Right lobe of liver (tissue), 4 donors: Measurements from ENCODE around the gene NPEPL1.

Experiments used
- CTCF ChIP-seq, 4 donors: fragments of 200-600 bp in 3 of 4; fragments of 450-650 bp in 1 of 4; IDR thresholded peaks; one replicate each; pipeline versions ENCODE4 v1.5.1 to v1.8.0; 2016 to 2022; ENCODE audit warnings: antibody characterized with exemption in 4 of 4, mild to moderate bottlenecking in 2 of 4
- POLR2A ChIP-seq: fragments of 450-650 bp; IDR thresholded peaks from one replicate; pipeline ENCODE4 v1.6.1; 2017; ENCODE audit warnings: antibody characterized with exemption, mild to moderate bottlenecking
- donor health status: DM: no; HTN: no; CAD: no.
- donor health status: DM: no; HTN: no; CAD: no.
- donor health status: DM: no; HTN: yes; CAD: no.

DNA sequence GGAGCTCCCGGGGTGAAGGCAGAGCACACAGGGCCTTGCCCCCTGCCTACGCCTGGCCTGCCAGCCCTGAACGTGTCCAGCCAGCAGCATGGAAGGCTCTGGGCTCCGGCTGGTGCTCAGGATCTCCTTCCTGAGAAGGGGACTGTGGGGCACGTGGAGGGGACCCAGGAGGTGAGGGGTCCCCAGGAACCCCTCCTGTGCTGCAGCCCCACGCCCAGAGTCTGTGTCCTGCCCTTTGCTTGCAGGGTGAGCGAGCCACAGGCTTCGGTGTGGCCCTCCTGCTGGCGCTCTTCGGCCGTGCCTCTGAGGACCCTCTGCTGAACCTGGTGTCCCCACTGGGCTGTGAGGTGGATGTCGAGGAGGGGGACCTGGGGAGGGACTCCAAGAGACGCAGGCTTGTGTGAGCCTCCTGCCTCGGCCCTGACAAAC, 22.3 kb downstream of the NPEPL1 start:
- TF ChIP-seq CTCF (IDR thresholded peaks at IDR 0.05) (no peak), POLR2A (no peak)
